Measurements from ENCODE around the gene AMOT.
"Not testable (repeated sequence)": the region's sequence is repeated elsewhere in the genome, so short reads cannot be mapped to it uniquely, and the experiment has no call there.

Gene AMOT

GRCh38 chrX:112840382-112841113 lies at the start of gene AMOT:
AMOT (minus strand) TSS chrX:112840831; CDS start chrX:112823126, 17,705 bp downstream.
- DNase-seq: peak; percentile 57 to 77

- DNase-seq: no peak
These were observed 48.8 kb upstream of the AMOT start for GRCh38 chrX:112889400-112889799.

- DNase-seq: no peak
These were observed 48.3 kb upstream of the AMOT start for GRCh38 chrX:112888916-112889315.

GRCh38 chrX:112877771-112878173 lies 37.1 kb upstream of the AMOT start:
- no peak for DNase-seq

GRCh38 chrX:112874614-112875013 lies 34.0 kb upstream of the AMOT start:
- no peak for DNase-seq

- DNase-seq: no peak
These were observed 33.5 kb upstream of the AMOT start for GRCh38 chrX:112874175-112874574.

- DNase-seq: no peak
These were observed 28.0 kb upstream of the AMOT start for GRCh38 chrX:112868586-112868985.

GRCh38 chrX:112867570-112867969 lies 26.9 kb upstream of the AMOT start:
- no peak for DNase-seq

GRCh38 chrX:112866175-112866574 lies 25.5 kb upstream of the AMOT start:
- DNase-seq: no peak

GRCh38 chrX:112865464-112866025 lies 24.9 kb upstream of the AMOT start:
- no peak for DNase-seq

GRCh38 chrX:112863850-112864249 lies 23.2 kb upstream of the AMOT start:
- no peak for DNase-seq

- no peak for DNase-seq
These were observed 16.8 kb upstream of the AMOT start for GRCh38 chrX:112857478-112857878.

GRCh38 chrX:112854901-112855300 lies 14.3 kb upstream of the AMOT start:
- not testable (repeated sequence) for DNase-seq

GRCh38 chrX:112852851-112853250 lies 12.2 kb upstream of the AMOT start:
- no peak for DNase-seq

GRCh38 chrX:112851806-112852205 lies 11.2 kb upstream of the AMOT start:
- no peak for DNase-seq

- DNase-seq: peak in 1 of 2 donors; percentile 5
These were observed 10.6 kb upstream of the AMOT start for GRCh38 chrX:112851161-112851779.

GRCh38 chrX:112849016-112849415 lies 8.4 kb upstream of the AMOT start:
- DNase-seq: no peak

GRCh38 chrX:112846782-112847181 lies 6.2 kb upstream of the AMOT start:
- DNase-seq: no peak

- no peak for DNase-seq
These were observed 5.6 kb upstream of the AMOT start for GRCh38 chrX:112846187-112846586.

- no peak for DNase-seq
These were observed 3.6 kb upstream of the AMOT start for GRCh38 chrX:112844250-112844649.

GRCh38 chrX:112841820-112842157 lies 1.2 kb upstream of the AMOT start:
- no peak for DNase-seq

- peak; percentile 84 to 86 for DNase-seq
These were observed 636 bp upstream of the AMOT start for GRCh38 chrX:112841114-112841819.

GRCh38 chrX:112839856-112840255 lies 775 bp downstream of the AMOT start:
- DNase-seq: peak in 1 of 2 donors; percentile 1

GRCh38 chrX:112837531-112837930 lies 3.1 kb downstream of the AMOT start:
- no peak for DNase-seq

All from CD4-positive, alpha-beta T cell treated with Interferon alpha-2 for 1 hour (primary cell).